GM12801 (cell line): Measurements from ENCODE around the gene TMEM87B.

Source experiments
- TF ChIP-seq, protein P1 (sequence below): IDR thresholded peaks from one replicate; pipeline ENCODE4 v1.5.1; 2011; ENCODE audit warnings: control low read depth; ENCODE audit not compliant: insufficient read length; ENCODE audit errors: extremely low read depth

The TMEM87B gene, protein sequence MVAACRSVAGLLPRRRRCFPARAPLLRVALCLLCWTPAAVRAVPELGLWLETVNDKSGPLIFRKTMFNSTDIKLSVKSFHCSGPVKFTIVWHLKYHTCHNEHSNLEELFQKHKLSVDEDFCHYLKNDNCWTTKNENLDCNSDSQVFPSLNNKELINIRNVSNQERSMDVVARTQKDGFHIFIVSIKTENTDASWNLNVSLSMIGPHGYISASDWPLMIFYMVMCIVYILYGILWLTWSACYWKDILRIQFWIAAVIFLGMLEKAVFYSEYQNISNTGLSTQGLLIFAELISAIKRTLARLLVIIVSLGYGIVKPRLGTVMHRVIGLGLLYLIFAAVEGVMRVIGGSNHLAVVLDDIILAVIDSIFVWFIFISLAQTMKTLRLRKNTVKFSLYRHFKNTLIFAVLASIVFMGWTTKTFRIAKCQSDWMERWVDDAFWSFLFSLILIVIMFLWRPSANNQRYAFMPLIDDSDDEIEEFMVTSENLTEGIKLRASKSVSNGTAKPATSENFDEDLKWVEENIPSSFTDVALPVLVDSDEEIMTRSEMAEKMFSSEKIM

DNA sequence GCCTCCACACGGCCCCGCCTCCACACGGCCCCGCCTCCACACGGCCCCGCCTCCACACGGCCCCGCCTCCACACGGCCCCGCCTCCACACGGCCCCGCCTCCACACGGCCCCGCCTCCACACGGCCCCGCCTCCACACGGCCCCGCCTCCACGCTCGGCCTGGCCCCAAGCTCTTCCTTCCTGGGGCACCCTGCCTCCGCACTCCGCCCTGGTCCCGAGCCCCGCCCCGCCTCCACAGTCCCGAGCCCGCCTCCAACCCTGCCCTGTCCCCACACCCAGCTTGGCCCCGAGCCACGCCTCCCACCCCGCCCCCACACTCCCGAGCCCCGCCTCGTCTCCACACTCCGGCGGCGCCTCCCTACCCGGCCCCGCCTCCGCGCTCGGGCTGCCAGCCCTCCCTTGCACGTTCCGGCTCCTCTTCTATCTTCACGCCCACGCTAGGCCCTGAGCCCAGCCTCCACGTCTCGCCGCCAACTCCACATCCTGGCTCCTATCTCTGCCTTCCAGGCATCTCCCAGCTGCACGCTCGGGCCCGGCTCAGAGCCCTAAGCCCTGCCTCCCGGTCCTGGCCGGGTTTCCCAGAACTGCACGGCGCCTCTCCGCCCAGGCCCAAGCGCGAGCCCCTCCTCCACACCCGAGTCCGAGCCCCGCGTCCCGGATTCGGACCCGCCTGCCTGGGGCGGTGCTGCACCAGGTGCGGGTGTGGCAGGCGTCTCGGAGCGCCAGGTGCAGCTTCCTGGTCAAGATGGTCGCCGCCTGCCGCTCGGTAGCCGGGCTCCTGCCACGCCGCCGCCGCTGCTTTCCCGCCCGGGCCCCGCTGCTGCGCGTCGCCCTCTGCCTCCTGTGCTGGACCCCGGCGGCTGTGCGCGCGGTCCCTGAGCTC lies at the start of gene TMEM87B:
Gene TMEM87B (plus strand): TSS at position 423 of the 883 bp plus-strand sequence. CDS start 323 bp downstream, at position 746.
- TF ChIP-seq, protein P1, sequence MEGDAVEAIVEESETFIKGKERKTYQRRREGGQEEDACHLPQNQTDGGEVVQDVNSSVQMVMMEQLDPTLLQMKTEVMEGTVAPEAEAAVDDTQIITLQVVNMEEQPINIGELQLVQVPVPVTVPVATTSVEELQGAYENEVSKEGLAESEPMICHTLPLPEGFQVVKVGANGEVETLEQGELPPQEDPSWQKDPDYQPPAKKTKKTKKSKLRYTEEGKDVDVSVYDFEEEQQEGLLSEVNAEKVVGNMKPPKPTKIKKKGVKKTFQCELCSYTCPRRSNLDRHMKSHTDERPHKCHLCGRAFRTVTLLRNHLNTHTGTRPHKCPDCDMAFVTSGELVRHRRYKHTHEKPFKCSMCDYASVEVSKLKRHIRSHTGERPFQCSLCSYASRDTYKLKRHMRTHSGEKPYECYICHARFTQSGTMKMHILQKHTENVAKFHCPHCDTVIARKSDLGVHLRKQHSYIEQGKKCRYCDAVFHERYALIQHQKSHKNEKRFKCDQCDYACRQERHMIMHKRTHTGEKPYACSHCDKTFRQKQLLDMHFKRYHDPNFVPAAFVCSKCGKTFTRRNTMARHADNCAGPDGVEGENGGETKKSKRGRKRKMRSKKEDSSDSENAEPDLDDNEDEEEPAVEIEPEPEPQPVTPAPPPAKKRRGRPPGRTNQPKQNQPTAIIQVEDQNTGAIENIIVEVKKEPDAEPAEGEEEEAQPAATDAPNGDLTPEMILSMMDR = no peak

DNA sequence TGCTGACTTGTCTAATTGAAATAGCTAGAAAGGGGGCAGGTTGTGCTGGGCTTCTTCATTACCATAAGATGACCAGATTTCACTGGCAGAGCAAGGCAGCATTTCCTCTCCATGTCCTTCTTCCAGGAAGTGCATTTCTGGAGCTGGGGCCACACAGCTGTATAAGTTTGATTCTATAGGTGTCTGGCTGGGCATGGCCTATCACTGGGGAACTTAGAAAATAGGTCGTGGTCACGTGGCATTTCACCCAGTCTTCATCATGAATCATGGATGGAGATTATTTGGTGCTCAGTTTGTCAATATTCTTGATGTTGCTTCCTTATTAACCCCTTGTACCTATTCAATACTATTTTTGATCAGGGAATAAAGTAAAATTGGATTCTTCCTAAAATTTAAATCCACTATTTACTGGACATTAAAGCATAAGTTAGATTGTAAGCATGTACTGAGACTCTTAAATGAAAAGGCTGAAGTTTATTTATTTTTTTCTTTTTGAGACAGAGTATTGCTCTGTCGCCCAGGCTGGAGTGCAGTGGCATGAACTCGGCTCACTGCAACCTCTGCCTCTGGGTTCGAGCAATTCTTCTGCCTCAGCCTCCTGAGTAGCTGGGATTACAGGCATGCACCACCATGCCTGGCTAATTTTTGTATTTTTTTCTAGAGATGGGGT lies 49.5 kb upstream of the TMEM87B start:
- TF ChIP-seq, protein P1 = no peak

DNA sequence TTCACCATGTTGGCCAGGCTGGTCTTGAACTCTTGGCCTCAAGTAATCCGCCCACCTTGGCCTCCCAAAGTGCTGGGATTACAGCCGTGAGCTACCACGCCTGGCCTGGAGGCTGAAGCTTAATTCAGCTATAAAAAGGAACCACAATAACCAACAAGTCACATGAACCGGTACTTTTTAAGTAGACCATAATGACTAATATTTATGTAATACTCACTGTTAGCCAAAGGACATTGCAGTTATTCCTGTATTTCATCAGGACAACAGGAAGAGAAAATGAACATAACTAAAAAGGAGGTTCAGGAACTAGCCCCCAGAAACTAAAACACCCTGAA lies 49.0 kb upstream of the TMEM87B start:
- TF ChIP-seq, protein P1 = no peak

DNA sequence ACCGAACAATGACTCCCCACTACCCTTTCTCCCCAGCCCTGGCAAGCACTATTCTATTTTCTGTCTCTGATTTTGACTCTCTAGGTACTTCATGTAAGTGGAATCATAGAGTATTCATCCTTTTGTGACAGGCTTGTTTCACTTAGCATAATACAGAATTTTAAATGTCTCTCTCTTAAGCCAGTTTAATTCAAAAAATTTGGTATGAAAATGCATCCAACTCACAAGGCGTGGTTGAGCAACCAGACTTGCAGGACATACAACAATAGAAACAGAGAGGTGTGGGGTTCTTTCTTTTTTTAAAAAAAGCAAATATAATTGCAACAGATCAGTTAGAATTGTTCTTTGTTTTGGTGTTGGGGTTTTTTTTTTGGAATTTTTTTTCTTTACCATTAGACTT lies 47.6 kb upstream of the TMEM87B start:
- TF ChIP-seq, protein P1 = no peak

DNA sequence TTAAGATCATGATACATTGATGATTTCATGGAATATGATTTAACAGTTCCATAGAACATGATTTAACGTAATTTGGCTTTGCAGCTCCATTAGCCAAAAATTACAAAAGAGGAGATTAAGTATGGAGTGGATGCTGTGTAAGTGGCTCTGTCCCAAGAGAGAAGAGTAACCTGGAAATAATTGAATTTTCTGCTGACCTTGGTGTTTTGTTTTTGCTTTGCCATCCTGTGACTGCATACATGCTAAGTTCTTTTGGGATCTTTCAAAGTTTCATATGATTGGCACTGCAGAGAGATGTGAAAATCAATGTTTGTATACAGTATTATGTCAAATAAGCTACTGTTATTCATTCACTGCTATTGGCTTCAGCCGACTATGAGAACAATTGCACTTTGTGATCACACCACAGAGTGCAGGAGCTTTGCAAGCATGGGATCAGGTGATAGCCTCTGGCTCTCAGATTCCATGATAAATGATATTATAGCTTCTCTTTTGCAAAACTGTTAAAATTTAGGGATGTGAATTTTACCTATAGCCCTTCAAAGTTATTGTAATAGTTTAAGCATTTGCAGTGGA lies 46.1 kb upstream of the TMEM87B start:
- TF ChIP-seq, protein P1 = no peak

DNA sequence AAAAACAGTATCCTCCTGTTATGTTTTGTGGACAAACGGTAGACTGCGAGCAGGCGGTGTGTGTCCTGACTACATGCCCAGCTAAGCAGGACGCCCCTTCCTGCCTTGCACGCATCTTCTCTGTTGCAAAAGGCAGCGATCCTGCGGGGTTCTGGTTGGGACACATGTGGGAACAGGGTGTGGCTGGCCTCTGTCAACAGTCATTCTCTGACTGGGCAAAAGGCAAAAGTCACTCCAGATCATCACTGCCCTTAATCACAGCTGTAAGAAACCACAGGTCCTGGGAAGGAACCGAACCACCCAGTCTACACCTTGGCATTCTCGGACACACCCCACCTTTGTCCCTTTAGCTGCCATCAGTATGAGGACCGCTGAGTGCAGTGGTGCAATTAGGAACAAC lies 44.3 kb upstream of the TMEM87B start:
- TF ChIP-seq, protein P1 = no peak

DNA sequence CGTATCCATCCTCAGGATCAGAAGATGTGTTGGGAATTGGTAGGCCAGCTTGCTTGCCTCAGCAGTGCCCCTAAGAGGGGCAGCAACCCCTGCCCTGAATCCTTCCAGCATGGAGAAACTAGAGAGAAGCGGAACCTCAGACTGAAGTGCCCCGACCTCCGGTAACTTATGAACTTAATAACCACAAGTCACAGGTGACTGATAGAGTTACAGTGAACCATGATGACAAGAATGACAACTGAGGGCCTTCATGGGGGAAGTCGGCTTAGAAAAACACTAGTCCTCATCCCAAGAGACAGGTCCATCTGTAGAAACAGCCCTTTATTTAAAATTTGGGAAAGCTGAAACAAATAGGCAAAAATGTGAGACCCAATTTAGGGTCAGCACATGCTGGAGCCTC lies 42.5 kb upstream of the TMEM87B start:
- TF ChIP-seq, protein P1 = no peak
